GM19023 (cell line): ENCODE measurements around the gene SPRR2D.
"Not testable (repeated sequence)": the region's sequence is repeated elsewhere in the genome, so short reads cannot be mapped to it uniquely, and the experiment has no call there.

Experiments used
- ATAC-seq: cut with Tn5 transposase; IDR thresholded peaks from one replicate; pipeline ENCODE4 v1.9.1; 2021; ENCODE audit warnings: mild to moderate bottlenecking, moderate library complexity; ENCODE audit not compliant: unreplicated experiment

SPRR2D gene

GRCh38 chr1:153021829-153022228 lies 19.1 kb downstream of the SPRR2D start:
- ATAC-seq = not testable (repeated sequence)

GRCh38 chr1:153011235-153011758 lies 29.6 kb downstream of the SPRR2D start:
- not testable (repeated sequence) for ATAC-seq

GRCh38 chr1:153001382-153001781 lies 39.5 kb downstream of the SPRR2D start, which contains the start of gene SPRR3:
Gene SPRR3 (plus strand): TSS chr1:153001749. CDS start chr1:153003021, 1,272 bp downstream.
- ATAC-seq = no peak

GRCh38 chr1:153000294-153000693 lies 40.6 kb downstream of the SPRR2D start:
- no peak for ATAC-seq

GRCh38 chr1:152999818-153000217 lies 41.1 kb downstream of the SPRR2D start:
- no peak for ATAC-seq

- no peak for ATAC-seq
These were observed 42.4 kb downstream of the SPRR2D start for GRCh38 chr1:152998476-152998875.

- no peak for ATAC-seq
These were observed 43.0 kb downstream of the SPRR2D start for GRCh38 chr1:152997901-152998300.

- no peak for ATAC-seq
These were observed 44.1 kb downstream of the SPRR2D start for GRCh38 chr1:152996633-152997400.

GRCh38 chr1:152995842-152996241 lies 45.1 kb downstream of the SPRR2D start:
- ATAC-seq = no peak

GRCh38 chr1:152993186-152993585 lies 47.7 kb downstream of the SPRR2D start:
- ATAC-seq = no peak
